ENCODE results near the gene CIDEB. TPM values are rescaled to one million over a fixed set of nuclear protein-coding genes. Genes with fewer than 3 reads are reported as not detected.

The CIDEB gene
- total and polyA plus RNA-seq, 2 of the 8 experiments (the other 6 are each of a cell fraction or from before 2014, with no cell fraction given): 0.11 TPM; not detected in 1

- no peak overlapping the region for H3K4me2 ChIP-seq (ENCODE audit: insufficient read depth in 1 of 2, low read depth in 2 of 2, low read length in 2 of 2)
- no peak overlapping the region for H2BK12ac ChIP-seq (ENCODE audit: low read depth, low read length)
- H2BK20ac ChIP-seq (ENCODE audit: low read length): no peak overlapping the region
- H3K36me3 ChIP-seq (ENCODE audit: control insufficient read depth in 2 of 4, insufficient read depth in 4 of 4, low read length in 3 of 4): peaks cover 2 to 12% (median 7%) of the 10 kb centered on the region in 4 experiments; a peak in 4 of 8 replicates
- no peak overlapping the region for H4K91ac ChIP-seq (replicated peaks; ENCODE audit: insufficient read length, low read length)
- no peak overlapping the region for H3K18ac ChIP-seq (ENCODE audit: extremely low read depth, low read length)
- H4K8ac ChIP-seq (ENCODE audit: extremely low read depth, insufficient read depth, low read length): no peak overlapping the region; the same call in 1 of the 2 replicates
- TF ChIP-seq RBBP5 (IDR thresholded peaks at IDR 0.05; ENCODE audit: borderline replicate concordance, low read depth, low read length) (no peak), ATF2 (IDR thresholded peaks at IDR 0.05; ENCODE audit: low read length) (no peak), CBX8 (IDR thresholded peaks at IDR 0.05; ENCODE audit: borderline replicate concordance, low read depth, low read length) (no peak), FOSL1 (IDR thresholded peaks at IDR 0.05; ENCODE audit: insufficient read depth, low read depth, low read length) (no peak)
- no peaks in the 10 kb centered on the region for H3K79me2 ChIP-seq (ENCODE audit: control insufficient read depth in 1 of 2, insufficient read depth in 2 of 2, low read length in 2 of 2)
- peaks cover 2 to 4% of the 10 kb centered on the region in 2 experiments for H4K20me1 ChIP-seq (replicated peaks in 1 of 2; ENCODE audit: control insufficient read depth in 1 of 2, insufficient read depth in 2 of 2, low read length in 2 of 2)
- no peak overlapping the region for H3K23ac ChIP-seq (ENCODE audit: insufficient read length)
- no peaks in the 10 kb centered on the region for H3K27me3 ChIP-seq (replicated peaks in 1 of 4; ENCODE audit: control insufficient read depth in 3 of 4, extremely low read depth in 1 of 4, insufficient read depth in 3 of 4, low read length in 3 of 4)
- no peak overlapping the region for H3K14ac ChIP-seq (ENCODE audit: insufficient read length)
- no peaks in the 10 kb centered on the region for H3K23me2 ChIP-seq (ENCODE audit: low read depth, low read length)
- H3K79me1 ChIP-seq (ENCODE audit: low read depth, low read length): no peaks in the 10 kb centered on the region
- DNase-seq (ENCODE audit: low read depth in 1 of 2, low spot score in 2 of 2): no peak
- no peak overlapping the region for H2BK120ac ChIP-seq (replicated peaks; ENCODE audit: low read depth, low read length)
- 79% methylated on average over 11 of the region's 11 CpGs; no CpG with 5 or more reads in 1 of the 2 experiments for WGBS, 2 experiments (ENCODE audit: extremely low coverage in 1 of 2, insufficient coverage in 1 of 2, insufficient read length in 1 of 2, insufficient replicate concordance in 2 of 2, low coverage in 1 of 2, low lambda C conversion rate in 2 of 2, missing lambda C conversion rate in 1 of 2)
- ChIA-PET CTCF (ENCODE audit: partially characterized antibody) (interaction anchor here (0.8 to 5.5 kb wide), 8 partner anchors 11 to 87 kb away, joined by 3 to 51 read pairs (median 20); partner anchors contain the start of genes CIDEB, RABGGTA, TINF2 and TSSK4), POLR2A (ENCODE audit: partially characterized antibody) (interaction anchor here (1.0 to 2.1 kb wide), 9 partner anchors 9 to 49 kb away, joined by 3 to 13 read pairs (median 4); partner anchors contain the start of gene TINF2)
- no peak overlapping the region for H2BK15ac ChIP-seq (ENCODE audit: low read length)
- H3K4ac ChIP-seq (replicated peaks; ENCODE audit: insufficient read length, low read depth, low read length): no peak overlapping the region
- H3K4me3 ChIP-seq (ENCODE audit: extremely low read depth in 1 of 4, insufficient read depth in 2 of 4, low read depth in 3 of 4, low read length in 4 of 4): no peak overlapping the region
- no peak overlapping the region for H3K9ac ChIP-seq (replicated peaks in 1 of 4; ENCODE audit: extremely low read depth in 1 of 4, low read depth in 3 of 4, low read length in 3 of 4)
- H4K5ac ChIP-seq (ENCODE audit: insufficient read length, low read depth, low read length): no peak overlapping the region
- H2AFZ ChIP-seq (ENCODE audit: low read length): no peak overlapping the region
- no peak overlapping the region for H2AK5ac ChIP-seq (ENCODE audit: low read depth, low read length)
- H3K9me3 ChIP-seq (ENCODE audit: insufficient read depth in 2 of 2, low read depth in 1 of 2, low read length in 1 of 2): no peaks in the 10 kb centered on the region
- H2BK5ac ChIP-seq (ENCODE audit: low read depth, low read length): no peak overlapping the region
- H3K56ac ChIP-seq (replicated peaks; ENCODE audit: insufficient read length, low read depth, low read length): no peak overlapping the region
- H3K27ac ChIP-seq (ENCODE audit: low read depth, low read length): no peak overlapping the region
- no peak for FAIRE-seq
- H3K4me1 ChIP-seq (replicated peaks in 1 of 4; ENCODE audit: control insufficient read depth in 3 of 4, insufficient read depth in 4 of 4, low read length in 3 of 4): no peaks in the 10 kb centered on the region
Observed at GRCh38 chr14:24292118-24292807, 15.5 kb downstream of the CIDEB start.
